HG03139 (cell line): ENCODE data around the gene KTI12.

Source experiments
- ATAC-seq: cut with Tn5 transposase; IDR thresholded peaks from one replicate; pipeline ENCODE4 v1.9.1; 2021; ENCODE audit not compliant: unreplicated experiment

The KTI12 gene

DNA sequence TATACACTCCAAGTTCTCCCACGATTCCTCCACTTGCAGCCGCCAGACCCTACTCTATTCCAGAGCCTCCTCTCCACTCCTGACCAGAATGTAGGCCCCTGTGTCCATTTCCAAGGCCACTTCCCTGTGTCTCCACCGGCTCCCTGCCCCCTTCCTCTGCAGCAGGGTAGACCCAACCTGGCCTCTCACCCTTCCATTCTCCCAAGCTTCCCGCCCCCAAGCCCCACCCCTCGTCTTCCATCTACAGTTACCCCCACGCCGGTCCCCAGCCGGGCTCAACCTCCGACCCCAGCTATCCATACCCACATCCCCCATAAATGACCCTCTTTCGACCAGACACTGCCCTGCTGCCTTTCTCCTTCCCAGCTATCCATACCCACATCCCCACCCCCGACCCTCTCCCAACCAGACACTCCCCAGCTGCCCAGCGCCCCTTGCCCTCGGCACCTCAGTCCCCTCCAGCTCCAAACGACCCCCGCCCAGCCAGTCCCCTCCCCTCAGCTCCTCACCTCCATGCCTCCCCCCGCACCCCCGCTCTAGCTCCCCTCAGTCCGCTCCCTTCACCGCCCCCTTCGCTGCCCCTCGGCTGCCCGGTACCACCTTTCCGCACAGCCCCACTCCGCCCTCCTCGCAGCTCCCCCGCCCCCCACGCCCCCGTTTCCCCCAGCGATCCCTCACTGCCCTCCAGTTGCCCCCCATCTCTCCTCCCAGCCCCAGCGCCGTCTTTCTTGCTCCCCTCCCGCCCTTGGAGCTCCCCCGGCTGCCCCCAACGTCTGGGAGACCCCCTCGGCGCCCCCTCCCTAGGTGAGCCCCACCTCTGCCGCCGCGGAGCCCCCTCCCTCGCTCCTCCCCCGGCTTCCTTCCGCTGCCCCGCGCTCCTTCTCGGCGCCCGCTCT, 43.8 kb downstream of the KTI12 start:
- no peak for ATAC-seq

DNA sequence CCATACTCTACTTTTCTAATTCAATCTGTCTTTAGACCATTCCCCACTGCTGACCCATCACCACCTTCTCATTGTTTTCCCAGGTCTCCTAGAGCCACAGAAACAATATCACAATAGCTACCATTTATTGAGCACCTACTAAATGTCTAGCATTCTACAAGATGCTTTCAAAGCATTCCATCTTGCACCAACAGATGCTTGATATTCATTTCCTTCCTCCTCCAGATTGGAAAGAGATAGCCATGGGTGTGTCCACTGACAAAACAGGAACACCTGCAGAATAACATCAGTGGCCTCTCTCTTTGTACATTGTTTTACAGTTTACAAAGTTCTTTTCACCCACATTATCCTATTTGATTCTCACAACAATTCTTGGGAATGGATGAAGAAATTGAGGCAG, 45.4 kb downstream of the KTI12 start:
- ATAC-seq: no peak

DNA sequence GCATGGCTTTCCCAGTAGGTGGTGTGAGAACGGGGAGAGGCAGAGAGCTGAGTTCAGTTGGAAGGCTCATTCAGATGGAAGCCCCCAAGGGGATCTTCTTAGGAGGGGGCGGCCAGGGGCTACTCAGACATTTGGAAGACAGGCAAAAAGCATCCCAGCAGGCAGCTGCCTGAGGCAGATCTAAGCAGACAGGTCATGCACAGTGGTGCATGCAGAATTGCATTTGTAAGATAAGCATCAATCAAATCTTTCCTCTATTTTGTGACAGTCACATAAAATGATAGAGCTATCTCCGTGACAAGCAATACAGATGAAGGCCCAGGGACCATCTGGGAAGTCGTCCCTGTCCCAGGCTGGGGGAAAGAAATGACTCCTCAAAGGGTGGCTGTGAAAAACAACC, 46.9 kb downstream of the KTI12 start:
- no peak for ATAC-seq

DNA sequence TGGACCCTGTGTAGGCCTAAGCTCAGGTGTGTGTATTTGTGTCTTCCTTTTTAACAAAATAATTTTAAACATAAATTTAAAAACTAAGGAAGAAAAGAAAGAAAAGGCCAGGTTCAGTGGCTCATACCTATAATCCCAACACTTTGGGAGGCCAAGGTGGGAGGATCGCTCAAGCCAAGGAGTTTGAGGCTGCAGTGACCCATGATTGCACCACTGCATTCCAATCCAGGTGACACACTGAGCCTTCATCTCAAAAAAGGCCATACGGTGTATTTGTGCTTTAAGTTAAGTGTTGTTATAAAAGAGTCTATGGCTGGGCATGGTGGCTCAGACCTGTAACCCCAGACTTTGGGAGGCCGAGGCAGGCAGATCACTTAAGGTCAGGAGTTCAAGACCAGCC, 51.4 kb downstream of the KTI12 start:
- no peak for ATAC-seq
